HEK293T (cell line): ENCODE results near the gene MPRIP.
"Not testable (repeated sequence)": the region's sequence is repeated elsewhere in the genome, so short reads cannot be mapped to it uniquely, and the experiment has no call there.

ENCODE experiments used
- CTCF ChIA-PET: fragments of 350-600 bp; formaldehyde crosslinking; extraction: SDS; loops from one replicate; lab custom pipeline; 2021; ENCODE audit warnings: antibody characterized with exemption, inconsistent platforms; lab: Yijun Ruan, JAX
- POLR2A ChIA-PET: fragments of 350-600 bp; formaldehyde crosslinking; extraction: SDS; loops from one replicate; lab custom pipeline; 2020; ENCODE audit warnings: antibody characterized with exemption, inconsistent platforms; lab: Yijun Ruan, JAX
- DNase-seq: peaks from one replicate; pipeline ENCODE4 v3.0.0; 2012; ENCODE audit warnings: mixed read lengths; ENCODE audit errors: extremely low spot score
- ARNT ChIP-seq: fragments of 450-650 bp; IDR thresholded peaks from 2 replicates; pipeline ENCODE4 v1.6.1; 2017; ENCODE audit warnings: mild to moderate bottlenecking
- BHLHE40 ChIP-seq: fragments of 450-650 bp; IDR thresholded peaks from 2 replicates; pipeline ENCODE4 v1.6.1; 2016; ENCODE audit warnings: mild to moderate bottlenecking, moderate library complexity, borderline replicate concordance
- CTBP1 ChIP-seq: fragments of 450-650 bp; IDR thresholded peaks from 2 replicates; pipeline ENCODE4 v1.6.1; 2016; ENCODE audit warnings: borderline replicate concordance
- ELF4 ChIP-seq: fragments of 450-650 bp; IDR thresholded peaks from 2 replicates; pipeline ENCODE4 v1.6.1; 2017; ENCODE audit warnings: antibody characterized with exemption
- FOXA1 ChIP-seq: fragments of 450-650 bp; IDR thresholded peaks from 2 replicates; pipeline ENCODE4 v1.6.1; 2016; ENCODE audit warnings: mild to moderate bottlenecking
- FOXK2 ChIP-seq: fragments of 450-650 bp; IDR thresholded peaks from 2 replicates; pipeline ENCODE4 v1.6.1; 2016; ENCODE audit warnings: mild to moderate bottlenecking
- FOXM1 ChIP-seq: fragments of 450-650 bp; IDR thresholded peaks from 2 replicates; pipeline ENCODE4 v1.6.1; 2017; ENCODE audit warnings: mild to moderate bottlenecking, borderline replicate concordance
- HDGF ChIP-seq: fragments of 450-650 bp; IDR thresholded peaks from 2 replicates; pipeline ENCODE4 v1.6.1; 2017; ENCODE audit warnings: antibody characterized with exemption, borderline replicate concordance
- L3MBTL2 ChIP-seq: fragments of 450-650 bp; conservative IDR thresholded peaks from 2 replicates; pipeline ENCODE4 v1.6.1; 2016; ENCODE audit warnings: mild to moderate bottlenecking
- LEF1 ChIP-seq: fragments of 450-650 bp; IDR thresholded peaks from 2 replicates; pipeline ENCODE4 v1.6.1; 2017; ENCODE audit warnings: mild to moderate bottlenecking, borderline replicate concordance
- NFRKB ChIP-seq: fragments of 450-650 bp; IDR thresholded peaks from 2 replicates; pipeline ENCODE4 v1.6.1; 2016; ENCODE audit warnings: mild to moderate bottlenecking, moderate library complexity
- SP1 ChIP-seq: fragments of 450-650 bp; IDR thresholded peaks from 2 replicates; pipeline ENCODE4 v1.6.1; 2017
- SUZ12 ChIP-seq: fragments of 450-650 bp; IDR thresholded peaks from 2 replicates; pipeline ENCODE4 v1.6.1; 2016; ENCODE audit warnings: mild to moderate bottlenecking
- TARDBP ChIP-seq: fragments of 450-650 bp; IDR thresholded peaks from 2 replicates; pipeline ENCODE4 v1.6.1; 2016
- ZNF384 ChIP-seq: fragments of 450-650 bp; IDR thresholded peaks from 2 replicates; pipeline ENCODE4 v1.6.1; 2016
- TF ChIP-seq, protein P1 (sequence below): fragments of 450-650 bp; IDR thresholded peaks from 2 replicates; pipeline ENCODE4 v1.6.1; 2016

The MPRIP gene

DNA sequence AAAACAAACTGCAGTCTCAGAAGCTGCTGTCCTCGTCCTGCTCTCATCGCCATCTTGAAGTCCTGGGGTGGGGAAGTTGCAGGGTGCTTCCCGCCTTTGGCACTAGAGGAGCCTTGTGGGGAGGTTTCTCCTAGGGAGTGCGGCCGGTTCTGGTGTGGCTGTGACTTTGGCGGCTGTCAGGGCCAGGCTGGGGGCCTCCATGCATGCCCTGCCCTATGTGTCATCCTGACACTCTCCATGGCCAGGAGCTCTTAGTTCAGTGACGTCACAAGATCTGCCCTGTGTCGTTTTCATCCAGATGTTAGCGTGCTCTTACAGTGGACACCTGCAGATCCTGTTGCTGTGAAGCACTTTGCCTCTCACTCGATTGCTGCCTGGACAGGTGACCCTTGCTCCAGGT, 114.3 kb downstream of the MPRIP start:
- no peak for DNase-seq
- ChIA-PET CTCF (interaction anchor here (1.5 kb wide), 1 partner anchor 15 kb away, joined by 4 read pairs; no protein-coding TSS in a partner anchor), POLR2A (no interaction called here)
- TF ChIP-seq TARDBP (no peak), SP1 (no peak), HDGF (no peak), ARNT (no peak), FOXA1 (no peak), NFRKB (no peak), CTBP1 (no peak), BHLHE40 (no peak), SUZ12 (no peak), ELF4 (no peak), L3MBTL2 (no peak), FOXM1 (no peak), ZNF384 (no peak)
- TF ChIP-seq, protein P1, sequence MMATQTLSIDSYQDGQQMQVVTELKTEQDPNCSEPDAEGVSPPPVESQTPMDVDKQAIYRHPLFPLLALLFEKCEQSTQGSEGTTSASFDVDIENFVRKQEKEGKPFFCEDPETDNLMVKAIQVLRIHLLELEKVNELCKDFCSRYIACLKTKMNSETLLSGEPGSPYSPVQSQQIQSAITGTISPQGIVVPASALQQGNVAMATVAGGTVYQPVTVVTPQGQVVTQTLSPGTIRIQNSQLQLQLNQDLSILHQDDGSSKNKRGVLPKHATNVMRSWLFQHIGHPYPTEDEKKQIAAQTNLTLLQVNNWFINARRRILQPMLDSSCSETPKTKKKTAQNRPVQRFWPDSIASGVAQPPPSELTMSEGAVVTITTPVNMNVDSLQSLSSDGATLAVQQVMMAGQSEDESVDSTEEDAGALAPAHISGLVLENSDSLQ: no peak

DNA sequence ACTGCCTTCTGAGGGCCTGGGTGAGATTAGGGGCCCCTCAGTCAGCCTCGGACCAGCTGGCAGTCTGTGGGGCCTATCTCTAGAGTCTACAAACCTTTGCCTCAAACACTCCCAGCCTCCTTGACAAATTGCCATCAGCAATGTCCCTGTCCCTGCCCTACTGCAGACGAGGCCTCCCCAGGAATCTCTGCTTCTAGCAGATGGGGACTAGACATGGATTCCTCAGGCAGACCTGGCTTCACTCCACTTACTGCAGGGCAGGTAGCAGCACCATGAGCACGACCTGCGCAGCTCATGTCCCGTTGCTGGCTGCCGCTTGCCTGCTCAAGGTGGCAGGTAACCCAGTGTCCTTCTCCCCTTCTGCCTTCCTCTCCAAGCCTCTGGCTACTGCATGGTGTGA, 114.8 kb downstream of the MPRIP start:
- ChIA-PET CTCF (interaction anchor here (1.5 kb wide), 1 partner anchor 15 kb away, joined by 4 read pairs; no protein-coding TSS in a partner anchor), POLR2A (no interaction called here)
- no peak for DNase-seq
- TF ChIP-seq, protein P1: no peak
- TF ChIP-seq ARNT (no peak), BHLHE40 (no peak), TARDBP (no peak), ELF4 (no peak), SP1 (no peak), FOXM1 (no peak), SUZ12 (no peak), HDGF (no peak), L3MBTL2 (no peak), FOXA1 (no peak), LEF1 (no peak), ZNF384 (no peak)

DNA sequence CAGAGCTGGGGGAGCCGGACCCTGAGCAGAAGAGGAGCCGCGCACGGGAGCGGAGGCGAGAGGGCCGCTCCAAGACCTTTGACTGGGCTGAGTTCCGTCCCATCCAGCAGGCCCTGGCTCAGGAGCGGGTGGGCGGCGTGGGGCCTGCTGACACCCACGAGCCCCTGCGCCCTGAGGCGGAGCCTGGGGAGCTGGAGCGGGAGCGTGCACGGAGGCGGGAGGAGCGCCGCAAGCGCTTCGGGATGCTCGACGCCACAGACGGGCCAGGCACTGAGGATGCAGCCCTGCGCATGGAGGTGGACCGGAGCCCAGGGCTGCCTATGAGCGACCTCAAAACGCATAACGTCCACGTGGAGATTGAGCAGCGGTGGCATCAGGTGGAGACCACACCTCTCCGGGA, 116.2 kb downstream of the MPRIP start:
- POLR2A ChIA-PET, CTCF ChIA-PET, DNase-seq: not testable (repeated sequence)

DNA sequence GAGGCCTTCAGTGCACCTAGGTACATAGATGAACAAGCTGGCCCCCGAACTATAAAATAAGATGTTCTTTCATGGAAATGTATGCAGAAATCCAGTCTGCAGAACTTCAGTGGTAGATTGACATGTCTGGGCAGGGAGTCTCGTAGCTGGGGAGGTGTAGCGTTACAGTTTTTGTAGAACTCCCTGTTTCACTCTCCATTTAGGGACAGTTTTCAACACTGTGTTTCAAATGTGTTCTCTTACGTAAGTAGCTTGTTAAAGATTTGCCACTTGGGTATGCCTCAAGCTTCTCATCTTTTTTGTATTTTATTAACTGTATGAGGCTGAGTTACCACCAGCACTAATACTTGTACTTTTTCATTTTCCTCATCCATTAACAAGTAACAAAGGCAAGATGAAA, 117.3 kb downstream of the MPRIP start:
- TF ChIP-seq L3MBTL2: no peak
- TF ChIP-seq CTBP1: no peak
- TF ChIP-seq FOXA1: no peak
- no peak for TF ChIP-seq ELF4
- no peak for TF ChIP-seq FOXM1
- no peak for TF ChIP-seq HDGF
- no peak for TF ChIP-seq LEF1
- no peak for TF ChIP-seq TARDBP
- no peak for TF ChIP-seq SUZ12
- no peak for TF ChIP-seq SP1
- TF ChIP-seq BHLHE40: no peak
- TF ChIP-seq ZNF384: no peak
- DNase-seq: no peak
- CTCF ChIA-PET: no interaction called here
- POLR2A ChIA-PET: no interaction called here

DNA sequence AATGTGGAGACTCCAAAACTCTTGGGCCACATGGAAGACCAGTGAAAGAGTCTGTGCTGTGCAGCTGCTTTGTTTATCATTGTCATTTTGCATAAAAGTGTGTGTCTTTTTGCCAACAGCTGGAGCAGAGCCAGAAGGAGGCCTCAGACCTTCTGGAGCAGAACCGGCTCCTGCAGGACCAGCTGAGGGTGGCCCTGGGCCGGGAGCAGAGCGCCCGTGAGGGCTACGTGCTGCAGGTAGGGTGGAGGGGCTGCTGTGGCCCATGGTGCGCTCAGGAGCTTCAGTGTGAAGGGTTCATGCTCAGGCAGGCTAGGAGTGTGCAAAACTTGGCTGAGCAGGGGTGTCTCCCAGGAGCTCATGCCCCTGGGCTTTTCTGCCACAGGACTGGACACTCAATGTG, 118.9 kb downstream of the MPRIP start:
- DNase-seq: no peak
- CTCF ChIA-PET: no interaction called here
- TF ChIP-seq L3MBTL2 (no peak), ELF4 (no peak), ARNT (no peak), HDGF (no peak), SUZ12 (no peak), CTBP1 (no peak), NFRKB (no peak), SP1 (no peak), LEF1 (no peak), ZNF384 (no peak), FOXM1 (no peak), BHLHE40 (no peak), TARDBP (no peak), FOXK2 (no peak)
- TF ChIP-seq, protein P1: no peak
- POLR2A ChIA-PET: no interaction called here

DNA sequence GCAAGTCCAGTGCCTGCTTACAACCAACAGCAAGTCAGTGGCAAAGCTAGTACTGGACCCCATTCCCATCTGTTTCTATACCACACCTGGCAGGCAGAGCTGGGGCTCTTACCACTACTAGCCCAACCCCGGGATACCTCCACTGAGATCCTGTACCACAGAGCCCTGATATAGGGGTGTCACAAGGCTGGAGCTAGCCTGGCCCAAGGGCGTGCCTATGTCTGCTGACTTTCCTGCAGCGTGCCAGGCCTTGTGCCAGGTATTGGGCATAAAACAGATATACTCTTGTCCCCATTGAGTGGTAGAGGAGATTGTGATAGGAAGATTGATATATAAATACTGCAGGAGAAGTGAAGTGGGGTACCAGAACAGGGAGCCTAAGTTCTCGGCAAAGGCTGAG, 119.5 kb downstream of the MPRIP start:
- no peak for DNase-seq
- CTCF ChIA-PET: no interaction called here
- POLR2A ChIA-PET: no interaction called here
- TF ChIP-seq TARDBP: no peak
- no peak for TF ChIP-seq ELF4
- no peak for TF ChIP-seq LEF1
- TF ChIP-seq L3MBTL2: no peak
- no peak for TF ChIP-seq CTBP1
- TF ChIP-seq FOXK2: no peak
- no peak for TF ChIP-seq SP1
- no peak for TF ChIP-seq SUZ12
- no peak for TF ChIP-seq HDGF
- no peak for TF ChIP-seq ARNT
- TF ChIP-seq, protein P1: no peak
- TF ChIP-seq BHLHE40: no peak
- no peak for TF ChIP-seq NFRKB
- TF ChIP-seq ZNF384: no peak
- no peak for TF ChIP-seq FOXM1
- TF ChIP-seq FOXA1: no peak
